NCI-H146 treated with DMSO at 0.1 percent for 48 hours (cell line): Measurements from ENCODE around the gene NTM.
"Not testable (repeated sequence)": the region's sequence is repeated elsewhere in the genome, so short reads cannot be mapped to it uniquely, and the experiment has no call there.

Source experiments
- DNase-seq: peaks from one replicate; lab custom pipeline; 2025; ENCODE audit not compliant: unreplicated experiment; lab: John Stamatoyannopoulos, UW

NTM gene

GRCh38 chr11:131907371-131907770 is 537.0 kb downstream of the NTM start:
- DNase-seq = no peak

- no peak for DNase-seq
These were observed 537.9 kb downstream of the NTM start for GRCh38 chr11:131908316-131908715.

- no peak for DNase-seq
These were observed 539.2 kb downstream of the NTM start for GRCh38 chr11:131909426-131910177.

GRCh38 chr11:131910178-131910522 is 539.7 kb downstream of the NTM start:
- DNase-seq = no peak

- DNase-seq = no peak
These were observed 540.3 kb downstream of the NTM start for GRCh38 chr11:131910523-131911387.

- DNase-seq = not testable (repeated sequence)
These were observed 541.1 kb downstream of the NTM start for GRCh38 chr11:131911388-131912032.

- no peak for DNase-seq
These were observed 541.7 kb downstream of the NTM start for GRCh38 chr11:131912134-131912533.

GRCh38 chr11:131913267-131913666 is 542.9 kb downstream of the NTM start:
- no peak for DNase-seq

- DNase-seq = peak; percentile 2
These were observed 544.0 kb downstream of the NTM start for GRCh38 chr11:131914361-131914774.

- DNase-seq = no peak
These were observed 546.2 kb downstream of the NTM start for GRCh38 chr11:131916638-131917037.

- DNase-seq = no peak
These were observed 547.4 kb downstream of the NTM start for GRCh38 chr11:131917634-131918384.

GRCh38 chr11:131918663-131919062 is 548.2 kb downstream of the NTM start:
- no peak for DNase-seq

- no peak for DNase-seq
These were observed 551.8 kb downstream of the NTM start for GRCh38 chr11:131922220-131922619.

- DNase-seq = no peak
These were observed 552.9 kb downstream of the NTM start for GRCh38 chr11:131923309-131923708.

GRCh38 chr11:131924001-131924400 is 553.6 kb downstream of the NTM start:
- DNase-seq = no peak

- no peak for DNase-seq
These were observed 554.2 kb downstream of the NTM start for GRCh38 chr11:131924457-131925201.

- DNase-seq = no peak
These were observed 555.4 kb downstream of the NTM start for GRCh38 chr11:131925829-131926228.

GRCh38 chr11:131928992-131929391 is 558.6 kb downstream of the NTM start:
- no peak for DNase-seq

GRCh38 chr11:131932584-131933325 is 562.3 kb downstream of the NTM start:
- DNase-seq = no peak

GRCh38 chr11:131934006-131934405 is 563.6 kb downstream of the NTM start:
- DNase-seq = no peak
